Measurements from ENCODE around the gene OPA3. TPM values are rescaled to one million over a fixed set of nuclear protein-coding genes. Genes with fewer than 3 reads are reported as not detected.

Gene OPA3
- total RNA-seq, 1 donor from 2014 or later, result 10.5 TPM

- H3K4me1 Mint-ChIP-seq (ENCODE audit: low read depth, unreplicated experiment), result peaks cover 2% of the 10 kb centered on the region
- no peak overlapping the region for H3K27ac Mint-ChIP-seq (ENCODE audit: unreplicated experiment)
- H3K27me3 Mint-ChIP-seq (ENCODE audit: unreplicated experiment), result peaks cover 9% of the 10 kb centered on the region
- DNase-seq, result no peak
- H3K4me3 Mint-ChIP-seq (ENCODE audit: unreplicated experiment), result no peak overlapping the region
- peaks cover 14% of the 10 kb centered on the region for H3K9me3 Mint-ChIP-seq (ENCODE audit: unreplicated experiment)
- H3K36me3 Mint-ChIP-seq (ENCODE audit: unreplicated experiment), result no peaks in the 10 kb centered on the region
- TF ChIP-seq CTCF (IDR thresholded peaks at IDR 0.05; ENCODE audit: partially characterized antibody, unreplicated experiment), result no peak
These were observed 101.6 kb downstream of the OPA3 start for GRCh38 chr19:45483033-45483432.

DNA sequence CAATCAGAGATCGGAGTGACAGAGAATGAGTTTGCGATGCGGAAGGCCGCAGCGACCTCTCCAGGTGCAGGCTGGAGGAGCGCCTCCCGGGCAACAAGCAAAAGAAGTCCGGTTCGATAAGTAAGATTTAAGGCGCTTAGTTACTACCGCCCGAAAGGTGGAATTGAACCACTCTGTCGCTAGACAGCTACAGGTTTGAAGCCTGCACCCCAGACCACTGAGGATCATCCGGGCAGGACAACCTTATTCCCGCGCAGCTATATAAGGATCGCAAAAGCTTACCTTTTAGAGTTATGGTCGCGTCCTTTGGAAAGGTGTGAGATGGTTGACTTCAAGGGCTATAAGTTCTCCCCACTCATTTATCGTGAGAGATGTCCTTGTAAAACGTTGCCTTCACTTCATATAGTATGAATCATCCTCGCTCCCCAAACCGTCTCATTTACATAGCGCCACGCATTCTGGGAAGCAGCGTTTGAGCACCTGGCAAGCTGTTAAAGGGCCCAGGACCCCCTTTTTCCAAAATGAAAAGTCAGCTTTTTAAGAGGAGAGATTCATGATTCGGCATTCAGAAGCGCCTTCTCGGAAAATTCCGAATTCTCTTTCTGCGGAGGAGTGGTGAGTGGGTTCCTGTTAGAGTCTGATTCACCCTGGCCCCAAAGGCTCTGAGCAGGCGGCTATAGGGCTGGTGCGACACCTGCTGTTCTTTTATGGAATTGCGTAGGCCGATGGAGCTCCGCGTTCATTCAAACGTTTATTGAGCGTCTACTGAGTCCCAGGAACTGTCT, 106.0 kb downstream of the OPA3 start:
- TF ChIP-seq CTCF (IDR thresholded peaks at IDR 0.05; ENCODE audit: partially characterized antibody, unreplicated experiment), result peak; percentile 88
- Mint-ChIP-seq H3K4me3 (ENCODE audit: unreplicated experiment) (peak overlapping the region; percentile 64), H3K9me3 (ENCODE audit: unreplicated experiment) (peaks cover 9% of the 10 kb centered on the region), H3K27me3 (ENCODE audit: unreplicated experiment) (peaks cover 8% of the 10 kb centered on the region), H3K36me3 (ENCODE audit: unreplicated experiment) (no peaks in the 10 kb centered on the region), H3K27ac (ENCODE audit: unreplicated experiment) (peak overlapping the region; percentile 91), H3K4me1 (ENCODE audit: low read depth, unreplicated experiment) (peaks cover 6% of the 10 kb centered on the region)
- peak; percentile 86 for DNase-seq

- Mint-ChIP-seq H3K9me3 (ENCODE audit: unreplicated experiment) (peaks cover 8% of the 10 kb centered on the region), H3K4me1 (ENCODE audit: low read depth, unreplicated experiment) (peaks cover 6% of the 10 kb centered on the region), H3K27me3 (ENCODE audit: unreplicated experiment) (peaks cover 8% of the 10 kb centered on the region), H3K36me3 (ENCODE audit: unreplicated experiment) (no peaks in the 10 kb centered on the region), H3K27ac (ENCODE audit: unreplicated experiment) (peak overlapping the region; percentile 91), H3K4me3 (ENCODE audit: unreplicated experiment) (peak overlapping the region; percentile 64)
- DNase-seq, result no peak
- TF ChIP-seq CTCF (IDR thresholded peaks at IDR 0.05; ENCODE audit: partially characterized antibody, unreplicated experiment), result no peak
These were observed 106.7 kb downstream of the OPA3 start for GRCh38 chr19:45477713-45478453.

Other genes starting within 250 kb of the OPA3 start
- gene KLC3, start 244.1 kb downstream of the OPA3 start, total RNA-seq (ENCODE audit: unreplicated experiment), result not detected
- gene ERCC2, start 214.2 kb downstream of the OPA3 start, total RNA-seq (ENCODE audit: unreplicated experiment), result 52.9 TPM
- 0.93 TPM for gene PPP1R13L, start 179.7 kb downstream of the OPA3 start, total RNA-seq (ENCODE audit: unreplicated experiment)
- gene POLR1G, start 178.2 kb downstream of the OPA3 start, total RNA-seq (ENCODE audit: unreplicated experiment), result 4.3 TPM
- gene ERCC1, start 160.9 kb downstream of the OPA3 start, total RNA-seq (ENCODE audit: unreplicated experiment), result 65.7 TPM
- gene FOSB, start 116.8 kb downstream of the OPA3 start, total RNA-seq (ENCODE audit: unreplicated experiment), result not detected
- 179 TPM for gene RTN2, start 87.8 kb downstream of the OPA3 start, total RNA-seq (ENCODE audit: unreplicated experiment)
- gene PPM1N, start 86.4 kb downstream of the OPA3 start, total RNA-seq (ENCODE audit: unreplicated experiment), result 6.6 TPM
- 73.6 TPM for gene VASP, start 77.3 kb downstream of the OPA3 start, total RNA-seq (ENCODE audit: unreplicated experiment)
- gene GPR4, start 17.4 kb upstream of the OPA3 start, total RNA-seq (ENCODE audit: unreplicated experiment), result not detected
- gene EML2, start 54.6 kb upstream of the OPA3 start, total RNA-seq (ENCODE audit: unreplicated experiment), result 53.2 TPM
- gene GIPR, start 83.4 kb upstream of the OPA3 start, total RNA-seq (ENCODE audit: unreplicated experiment), result 36.4 TPM
- 264 TPM for gene SNRPD2, start 107.2 kb upstream of the OPA3 start, total RNA-seq (ENCODE audit: unreplicated experiment)
- 2.6 TPM for gene QPCTL, start 107.9 kb upstream of the OPA3 start, total RNA-seq (ENCODE audit: unreplicated experiment)
- 20.4 TPM for gene FBXO46, start 146.1 kb upstream of the OPA3 start, total RNA-seq (ENCODE audit: unreplicated experiment)
- gene MEIOSIN, start 148.6 kb upstream of the OPA3 start, total RNA-seq (ENCODE audit: unreplicated experiment), result not detected
- 2.0 TPM for gene SIX5, start 184.4 kb upstream of the OPA3 start, total RNA-seq (ENCODE audit: unreplicated experiment)
- 107 TPM for gene DMPK, start 197.7 kb upstream of the OPA3 start, total RNA-seq (ENCODE audit: unreplicated experiment)
- gene DMWD, start 208.0 kb upstream of the OPA3 start, total RNA-seq (ENCODE audit: unreplicated experiment), result 123 TPM
- 0.61 TPM for gene RSPH6A, start 230.5 kb upstream of the OPA3 start, total RNA-seq (ENCODE audit: unreplicated experiment)